Measurements from ENCODE around the gene MS4A4A. TPM values are rescaled to one million over a fixed set of nuclear protein-coding genes. Genes with fewer than 3 reads are reported as not detected.
A peak's percentile ranks its signal among the peaks of the same experiment; 100 is the strongest.

MS4A4A gene
- total RNA-seq, result under 1 TPM in 2 of 8 experiments, not detected in 6; 0.14 to 0.33 TPM

DNA sequence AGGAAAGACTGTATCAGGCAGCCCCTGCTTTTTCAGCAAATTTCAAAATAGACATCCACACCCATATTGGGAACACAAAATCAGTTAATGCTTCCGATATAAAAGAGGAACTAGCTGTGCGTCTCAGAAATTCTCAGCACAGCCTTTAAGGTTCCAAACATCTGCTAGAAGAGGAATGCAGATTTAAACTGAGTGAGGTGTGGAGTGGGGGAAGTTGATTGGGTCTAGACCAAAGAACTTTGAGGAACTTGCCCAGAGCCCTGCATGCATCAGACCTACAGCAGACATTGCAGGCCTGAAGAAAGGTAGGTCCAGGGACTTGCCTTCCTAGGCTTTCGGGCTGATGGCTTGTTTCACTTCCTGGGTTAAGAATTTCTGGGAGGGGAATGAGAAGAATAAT, at the start of gene MS4A4A:
TSS of gene MS4A4A (plus strand) at position 255 of the 400 bp plus-strand sequence. CDS start at position 265, 10 bp downstream.
- H3K4me1 ChIP-seq (replicated peaks in 1 of 2), result peaks cover 0 to 2% of the 10 kb centered on the region in 2 donors
- no peak within 1 kb of the TSS for H3K4me3 ChIP-seq
- in situ Hi-C loops (cut with MboI; ENCODE audit: low pct_unique_long_range_greater_than_20kb in 2 of 9, low sequenced_read_pairs in 9 of 9, unreplicated experiment in 9 of 9), result no loop called here
- no peak for ATAC-seq (replicated peaks in 6 of 8)
- H3K27ac ChIP-seq, result no peak within 1 kb of the TSS
- WGBS, 10 experiments, result 20 to 100% (median 97%) methylated on average over 1 to 3 of the region's 3 CpGs; no CpG with 5 or more reads in 2 of the 10 experiments

DNA sequence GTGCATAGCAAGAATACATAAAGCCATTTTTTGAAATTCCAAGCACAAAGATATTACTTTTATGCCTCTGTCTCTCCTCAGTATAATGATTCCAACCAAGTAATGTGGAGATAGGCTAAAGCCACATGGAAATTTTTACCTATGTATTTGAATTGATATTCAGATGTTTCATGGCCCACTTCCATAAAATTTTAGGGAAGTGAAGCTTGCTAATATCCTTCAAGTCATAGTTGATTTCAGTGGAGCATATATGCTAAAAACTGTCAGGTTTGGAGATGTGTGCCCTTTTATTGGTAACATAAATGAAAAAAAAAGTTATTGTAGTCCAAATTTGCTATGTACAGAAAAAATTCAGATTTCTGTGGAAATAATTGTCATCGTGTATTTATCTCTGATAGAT, 49.8 kb upstream of the MS4A4A start:
- ATAC-seq (replicated peaks in 6 of 8), result no peak
- H3K4me1 ChIP-seq (replicated peaks in 1 of 2), result no peaks in the 10 kb centered on the region
- WGBS, 10 experiments, result 0 to 67% (median 48%) methylated on average over 1 of the region's 1 CpG
- in situ Hi-C loops (cut with MboI; ENCODE audit: low pct_unique_long_range_greater_than_20kb in 2 of 9, low sequenced_read_pairs in 9 of 9, unreplicated experiment in 9 of 9), result loop anchor here in 1 of 9 experiments (25.0 kb wide), 1 partner anchor 93 kb away; no protein-coding TSS in a partner anchor
- H3K27ac ChIP-seq, result no peak overlapping the region
- no peak overlapping the region for H3K4me3 ChIP-seq

DNA sequence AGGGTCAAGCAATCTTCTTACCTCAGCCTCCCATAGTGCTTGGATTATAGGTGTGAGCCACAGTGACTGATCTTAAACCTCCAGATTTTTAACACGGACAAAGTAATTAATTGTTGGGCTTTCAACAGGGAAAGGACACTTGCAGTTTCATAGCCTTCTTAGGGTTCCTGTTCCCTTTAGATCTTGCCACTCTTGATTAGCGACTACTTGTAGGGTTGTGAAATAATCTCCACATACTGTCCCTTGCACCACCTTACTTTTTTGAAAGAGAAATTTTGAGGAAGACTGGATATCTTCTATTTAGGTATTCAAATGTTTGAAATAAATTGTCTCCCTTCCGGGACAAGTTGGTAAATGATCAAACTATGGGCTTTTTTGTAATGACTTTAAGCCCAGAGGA, 45.1 kb upstream of the MS4A4A start:
- WGBS, 10 experiments, result 0 to 81% (median 68%) methylated on average over 1 to 3 of the region's 3 CpGs; no CpG with 5 or more reads in 2 of the 10 experiments
- no peak for ATAC-seq (replicated peaks in 6 of 8)

DNA sequence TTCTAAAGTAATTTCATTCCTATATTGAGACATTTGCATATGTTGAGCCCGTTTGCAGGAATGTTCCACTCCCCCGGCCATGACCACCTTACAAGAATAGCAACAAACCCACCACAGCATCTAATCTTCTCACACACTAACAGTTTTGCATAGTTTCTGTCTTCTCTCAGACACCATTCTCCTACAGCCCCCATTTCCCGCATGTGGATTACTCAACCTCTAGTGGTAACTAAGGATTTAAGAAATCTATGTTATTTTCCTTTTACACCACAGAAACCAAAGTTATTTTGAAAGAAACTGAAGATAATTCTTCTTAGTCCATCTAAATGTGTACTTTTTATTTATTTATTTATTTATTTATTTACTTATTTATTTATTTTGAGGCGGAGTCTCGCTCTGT, 39.8 kb upstream of the MS4A4A start:
- ATAC-seq (replicated peaks in 6 of 8), result no peak
- no peaks in the 10 kb centered on the region for H3K4me1 ChIP-seq (replicated peaks in 1 of 2)
- 10 to 95% (median 81%) methylated on average over 2 to 5 of the region's 5 CpGs for WGBS, 10 experiments
- no peak overlapping the region for H3K4me3 ChIP-seq
- in situ Hi-C loops (cut with MboI; ENCODE audit: low pct_unique_long_range_greater_than_20kb in 2 of 9, low sequenced_read_pairs in 9 of 9, unreplicated experiment in 9 of 9), result loop anchor here in 1 of 9 experiments (25.0 kb wide), 1 partner anchor 103 kb away; no protein-coding TSS in a partner anchor
- no peak overlapping the region for H3K27ac ChIP-seq

More for the DNA sequence above, 45.1 kb upstream of the MS4A4A start:
- no peaks in the 10 kb centered on the region for H3K4me1 ChIP-seq (replicated peaks in 1 of 2)
- no peak overlapping the region for H3K27ac ChIP-seq
- in situ Hi-C loops (cut with MboI; ENCODE audit: low pct_unique_long_range_greater_than_20kb in 2 of 9, low sequenced_read_pairs in 9 of 9, unreplicated experiment in 9 of 9), result loop anchor here in 1 of 9 experiments (25.0 kb wide), 1 partner anchor 98 kb away; no protein-coding TSS in a partner anchor
- no peak overlapping the region for H3K4me3 ChIP-seq

DNA sequence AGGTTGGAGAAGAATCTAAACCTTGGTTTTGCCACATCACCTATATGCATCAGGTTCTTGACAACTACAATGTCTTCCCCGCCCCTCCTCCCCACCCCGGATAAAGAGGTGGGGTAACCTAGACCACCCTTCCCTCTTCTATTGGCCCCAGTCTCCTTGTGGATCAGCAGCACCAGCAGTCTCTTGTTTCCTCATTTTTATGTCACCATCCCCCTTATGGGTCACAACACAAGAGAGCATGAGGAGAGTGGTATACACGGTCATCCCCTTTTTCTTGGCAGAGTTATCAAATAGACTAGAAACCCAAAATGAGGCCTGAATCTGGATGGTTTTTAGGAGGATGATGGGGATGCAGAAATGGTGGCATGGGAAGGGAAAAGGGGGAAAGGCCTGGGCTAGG, 38.7 kb upstream of the MS4A4A start:
- 0 to 100% (median 84%) methylated on average over 1 of the region's 3 CpGs; no CpG with 5 or more reads in 4 of the 10 experiments for WGBS, 10 experiments
- in situ Hi-C loops (cut with MboI; ENCODE audit: low pct_unique_long_range_greater_than_20kb in 2 of 9, low sequenced_read_pairs in 9 of 9, unreplicated experiment in 9 of 9), result loop anchor here in 1 of 9 experiments (25.0 kb wide), 1 partner anchor 104 kb away; no protein-coding TSS in a partner anchor
- no peak for ATAC-seq (replicated peaks in 6 of 8)
- no peak overlapping the region for H3K4me3 ChIP-seq
- H3K4me1 ChIP-seq (replicated peaks in 1 of 2), result no peaks in the 10 kb centered on the region
- no peak overlapping the region for H3K27ac ChIP-seq

DNA sequence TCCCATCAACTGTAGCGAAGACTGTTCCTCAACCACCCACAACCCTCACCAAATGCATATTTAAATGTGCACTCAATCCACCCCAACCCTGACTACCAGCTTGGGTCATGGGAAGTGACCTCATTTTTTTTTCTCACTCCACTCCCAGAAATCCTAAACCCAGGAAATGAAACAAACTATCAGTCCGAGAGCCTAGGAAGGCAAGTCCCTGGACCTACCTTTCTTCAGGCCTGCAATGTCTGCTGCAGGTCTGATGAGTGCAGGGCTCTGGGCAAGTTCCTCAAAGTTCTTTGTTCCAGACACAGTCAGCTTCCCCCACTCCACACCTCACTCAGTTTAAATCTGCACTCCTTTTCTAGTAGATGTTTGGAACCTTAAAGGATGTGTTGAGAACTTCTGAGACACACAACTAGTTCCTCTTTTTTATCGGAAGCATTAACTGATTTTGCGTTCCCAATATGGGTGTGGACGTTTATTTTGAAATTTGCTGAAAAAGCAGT, 37.7 kb upstream of the MS4A4A start, which contains the start of gene MS4A4E:
TSS of gene MS4A4E (minus strand) at position 398 of the 500 bp plus-strand sequence. CDS start 13,082 bp downstream, outside the sequence.
- in situ Hi-C loops (cut with MboI; ENCODE audit: low pct_unique_long_range_greater_than_20kb in 2 of 9, low sequenced_read_pairs in 9 of 9, unreplicated experiment in 9 of 9), result loop anchor here in 1 of 9 experiments (25.0 kb wide), 1 partner anchor 105 kb away; no protein-coding TSS in a partner anchor
- ATAC-seq (replicated peaks in 6 of 8), result no peak
- Histone ChIP-seq H3K4me1 (replicated peaks in 1 of 2) (no peaks in the 10 kb centered on the region), H3K4me3 (no peak within 1 kb of the TSS), H3K27ac (no peak within 1 kb of the TSS)
- 0 to 95% (median 80%) methylated on average over 1 to 5 of the region's 5 CpGs; no CpG with 5 or more reads in 1 of the 10 experiments for WGBS, 10 experiments

DNA sequence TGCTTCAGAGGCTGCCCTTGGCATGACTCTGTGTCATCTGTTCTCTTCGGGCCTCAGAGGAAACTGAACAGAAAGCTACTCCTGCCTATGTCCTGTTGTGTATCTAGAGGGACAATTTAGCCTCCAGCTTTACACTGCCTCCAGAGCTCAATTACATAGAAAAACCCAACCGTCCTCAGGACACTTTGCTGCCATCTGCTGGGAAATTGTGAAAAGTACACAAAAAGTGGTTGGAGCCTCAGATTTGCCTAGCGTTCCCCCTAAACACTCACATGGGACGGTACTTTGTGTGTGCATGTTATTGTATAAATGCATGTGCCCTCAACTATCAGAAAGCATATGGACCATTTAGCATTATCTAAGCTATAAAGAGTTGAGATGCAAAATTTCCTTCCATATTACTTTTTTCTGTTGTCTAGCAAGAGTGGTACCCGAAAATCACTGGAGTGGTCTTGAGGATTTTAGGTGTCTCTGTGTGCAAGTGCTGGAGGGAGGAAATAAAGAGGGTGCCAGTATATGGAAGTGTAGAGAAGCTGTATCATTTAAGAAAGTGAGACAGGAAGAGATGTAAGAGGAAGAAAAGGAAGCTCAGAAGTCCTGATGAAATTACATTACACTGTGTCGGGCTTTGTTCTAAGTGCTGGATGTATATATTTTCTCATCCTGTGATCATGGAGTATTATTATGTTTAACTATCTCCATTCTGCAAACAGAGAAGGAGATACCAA, 28.8 kb upstream of the MS4A4A start:
- WGBS, 10 experiments, result 0 to 93% (median 46%) methylated on average over 1 to 5 of the region's 6 CpGs; no CpG with 5 or more reads in 1 of the 10 experiments
- peak in 6 of 8 experiments; percentile 19 to 63 (median 36) for ATAC-seq (replicated peaks in 6 of 8)
- in situ Hi-C loops (cut with MboI; ENCODE audit: low pct_unique_long_range_greater_than_20kb in 2 of 9, low sequenced_read_pairs in 9 of 9, unreplicated experiment in 9 of 9), result loop anchor here in 1 of 9 experiments (25.0 kb wide), 1 partner anchor 361 kb away; no protein-coding TSS in a partner anchor
- H3K27ac ChIP-seq, result no peak overlapping the region
- H3K4me1 ChIP-seq (replicated peaks in 1 of 2), result no peaks in the 10 kb centered on the region
- no peak overlapping the region for H3K4me3 ChIP-seq

DNA sequence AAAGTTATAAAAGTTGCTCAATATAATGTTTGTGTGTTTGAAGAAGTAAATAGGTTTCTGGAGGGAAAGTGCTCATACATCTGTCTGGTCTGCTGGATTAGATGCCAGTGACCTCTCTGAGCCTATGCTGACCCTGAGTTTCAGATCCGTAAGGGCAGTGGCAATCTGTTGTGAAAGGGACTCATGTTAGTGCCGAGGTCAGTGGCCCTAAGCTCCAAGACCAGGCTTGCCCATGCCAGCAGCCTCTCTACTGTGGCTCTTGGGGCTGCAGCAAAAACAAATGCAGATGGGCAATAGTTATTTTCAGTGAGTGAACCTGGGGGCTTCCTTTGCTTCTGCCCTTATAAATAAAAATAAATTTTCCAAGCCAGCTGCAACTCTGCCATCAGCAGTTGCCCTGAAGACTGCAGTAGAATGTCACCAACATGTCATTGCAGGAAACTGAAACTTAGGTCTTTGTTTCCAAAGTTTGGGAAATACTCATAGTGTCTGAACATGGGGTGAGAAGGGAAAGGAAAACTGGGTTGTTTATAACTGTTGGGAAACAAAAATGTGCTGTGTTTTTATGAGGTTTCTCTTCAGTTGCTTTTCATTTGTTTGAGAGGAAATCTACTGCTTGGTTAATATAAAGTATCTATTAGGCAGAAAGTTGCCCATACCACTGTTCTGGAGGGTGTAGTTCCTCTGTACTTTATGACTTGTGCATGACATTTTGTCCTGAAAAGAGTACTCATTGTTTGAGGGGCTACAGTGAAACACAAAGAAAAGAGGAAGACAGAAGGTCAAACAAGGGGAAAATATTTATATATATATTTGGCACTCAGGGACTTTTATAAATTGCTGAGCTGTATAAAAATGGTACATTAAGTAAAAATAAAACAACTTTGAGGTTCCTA, 28.0 kb upstream of the MS4A4A start:
- WGBS, 10 experiments, result 0 to 83% (median 46%) methylated on average over 1 to 2 of the region's 2 CpGs; no CpG with 5 or more reads in 1 of the 10 experiments
- no peak for ATAC-seq (replicated peaks in 6 of 8)
- in situ Hi-C loops (cut with MboI; ENCODE audit: low pct_unique_long_range_greater_than_20kb in 2 of 9, low sequenced_read_pairs in 9 of 9, unreplicated experiment in 9 of 9), result loop anchor here in 1 of 9 experiments (25.0 kb wide), 1 partner anchor 360 kb away; no protein-coding TSS in a partner anchor
- Histone ChIP-seq H3K4me1 (replicated peaks in 1 of 2) (no peaks in the 10 kb centered on the region), H3K27ac (no peak overlapping the region), H3K4me3 (no peak overlapping the region)

DNA sequence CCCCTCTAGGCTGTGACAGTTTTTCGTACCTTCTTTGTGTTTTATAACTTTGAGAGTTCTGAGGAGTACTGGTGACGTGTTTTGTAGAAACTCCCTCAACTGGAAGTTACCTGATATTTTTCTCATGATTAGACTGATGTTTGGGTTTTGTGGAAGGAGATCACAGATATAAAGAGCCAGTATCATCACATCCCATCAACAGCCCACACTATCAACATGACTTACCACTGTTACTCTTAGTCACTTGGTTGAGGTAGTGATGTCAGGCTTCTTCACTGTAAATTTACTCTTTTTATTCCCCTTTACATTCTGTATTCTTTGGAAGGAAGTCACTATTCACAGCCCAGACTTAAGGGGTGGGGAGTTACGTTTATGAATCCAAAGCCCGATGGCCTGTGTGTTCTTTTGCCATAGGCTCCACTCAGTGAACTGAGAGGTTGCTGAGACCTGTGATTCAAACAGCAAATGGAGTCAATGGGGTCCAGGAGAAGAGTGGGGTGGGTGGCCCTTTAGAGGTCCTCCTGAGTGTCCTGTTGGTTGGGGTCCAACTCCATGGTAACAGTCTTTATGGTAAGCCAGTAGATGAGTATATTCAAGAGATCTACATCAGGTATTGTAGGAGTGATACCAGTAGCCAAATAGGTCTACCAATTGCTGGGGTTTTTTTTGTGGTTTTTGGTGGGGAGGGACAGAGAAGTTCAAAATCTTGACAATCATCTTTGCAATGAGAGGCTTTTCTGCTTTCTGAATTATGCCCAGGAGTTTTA, 22.3 kb upstream of the MS4A4A start:
- WGBS, 10 experiments, result 0 to 100% (median 33%) methylated on average over 1 to 2 of the region's 4 CpGs; no CpG with 5 or more reads in 3 of the 10 experiments
- no peak for ATAC-seq (replicated peaks in 6 of 8)
- Histone ChIP-seq H3K4me3 (no peak overlapping the region), H3K27ac (no peak overlapping the region), H3K4me1 (replicated peaks in 1 of 2) (no peaks in the 10 kb centered on the region)
- in situ Hi-C loops (cut with MboI; ENCODE audit: low pct_unique_long_range_greater_than_20kb in 2 of 9, low sequenced_read_pairs in 9 of 9, unreplicated experiment in 9 of 9), result loop anchor here in 1 of 9 experiments (25.0 kb wide), 1 partner anchor 354 kb away; no protein-coding TSS in a partner anchor

DNA sequence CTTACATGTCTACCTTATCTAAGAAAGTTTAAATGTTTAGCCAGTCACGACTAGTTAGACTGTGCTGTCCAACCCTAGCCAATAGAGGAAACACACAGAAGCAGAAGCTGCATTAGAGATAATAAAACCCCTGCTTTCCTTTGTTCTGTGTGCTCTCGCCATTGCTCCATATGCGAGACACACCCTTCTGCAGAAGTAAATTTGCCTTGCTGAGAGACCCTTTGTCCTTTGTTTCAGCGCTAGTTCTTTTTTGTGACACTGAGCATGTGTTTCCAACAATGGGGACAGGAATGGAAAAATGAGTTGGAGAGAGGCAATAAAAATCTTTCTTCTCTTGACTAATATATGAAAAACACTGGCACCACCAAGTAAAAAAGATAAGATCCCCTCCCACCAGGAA, 19.5 kb upstream of the MS4A4A start:
- Histone ChIP-seq H3K27ac (no peak overlapping the region), H3K4me1 (replicated peaks in 1 of 2) (no peaks in the 10 kb centered on the region), H3K4me3 (no peak overlapping the region)
- no peak for ATAC-seq (replicated peaks in 6 of 8)
- in situ Hi-C loops (cut with MboI; ENCODE audit: low pct_unique_long_range_greater_than_20kb in 2 of 9, low sequenced_read_pairs in 9 of 9, unreplicated experiment in 9 of 9), result loop anchor here in 1 of 9 experiments (25.0 kb wide), 1 partner anchor 351 kb away; no protein-coding TSS in a partner anchor
- 4 to 81% (median 43%) methylated on average over 1 to 4 of the region's 4 CpGs; no CpG with 5 or more reads in 3 of the 10 experiments for WGBS, 10 experiments

DNA sequence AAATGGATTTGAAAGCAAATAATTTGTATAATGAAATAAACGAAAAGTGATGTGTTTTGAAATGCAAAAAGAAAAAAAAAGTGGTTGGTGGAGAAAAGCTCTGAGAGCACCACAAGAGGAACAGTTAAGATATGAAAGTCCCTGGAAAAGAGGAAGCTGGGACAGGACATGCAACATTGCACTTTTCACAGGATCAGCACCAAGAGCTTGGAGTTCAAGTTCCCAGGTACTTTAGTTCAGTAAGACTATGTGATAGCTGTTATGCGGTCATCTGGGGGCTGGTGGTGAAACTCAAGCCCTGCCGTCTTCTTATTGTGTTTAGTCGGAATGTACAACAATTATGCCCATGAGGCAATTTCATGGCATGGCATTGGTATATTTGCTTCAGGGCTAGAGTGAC, 17.1 kb upstream of the MS4A4A start:
- no peak for ATAC-seq (replicated peaks in 6 of 8)
- Histone ChIP-seq H3K4me3 (no peak overlapping the region), H3K27ac (no peak overlapping the region), H3K4me1 (replicated peaks in 1 of 2) (no peaks in the 10 kb centered on the region)
- WGBS, 10 experiments, result 49 to 96% (median 71%) methylated on average over 1 to 4 of the region's 4 CpGs
- in situ Hi-C loops (cut with MboI; ENCODE audit: low pct_unique_long_range_greater_than_20kb in 2 of 9, low sequenced_read_pairs in 9 of 9, unreplicated experiment in 9 of 9), result loop anchor here in 1 of 9 experiments (25.0 kb wide), 1 partner anchor 349 kb away; no protein-coding TSS in a partner anchor
